HUDEP-2 (cell line): ENCODE results near the gene C19orf18.
A peak's percentile ranks its signal among the peaks of the same experiment; 100 is the strongest.
"Not testable (repeated sequence)": the region's sequence is repeated elsewhere in the genome, so short reads cannot be mapped to it uniquely, and the experiment has no call there.

Experiments used
- DNase-seq, 76 experiments: peaks; one replicate each; lab custom pipeline; 2025; ENCODE audit not compliant: unreplicated experiment in 76 of 76; lab: John Stamatoyannopoulos, UW

C19orf18 gene

GRCh38 chr19:57974434-57974833, at the start of gene C19orf18:
TSS of gene C19orf18 (minus strand) at chr19:57974534. CDS start at chr19:57974432, 102 bp downstream.
- no peak for DNase-seq

- no peak for DNase-seq
Measured at GRCh38 chr19:58022283-58022660, 47.9 kb upstream of the C19orf18 start.

- DNase-seq = peak in 16 of 76 experiments; percentile 1 to 30 (median 10)
Measured at GRCh38 chr19:58021541-58022282, 47.4 kb upstream of the C19orf18 start.

- DNase-seq = no peak
Measured at GRCh38 chr19:58020129-58020528, 45.8 kb upstream of the C19orf18 start.

- DNase-seq = no peak
Measured at GRCh38 chr19:58014141-58014540, 39.8 kb upstream of the C19orf18 start.

- no peak for DNase-seq
Measured at GRCh38 chr19:58010507-58010906, 36.2 kb upstream of the C19orf18 start.

- DNase-seq = peak in 5 of 76 experiments; percentile 5 to 46 (median 16)
Measured at GRCh38 chr19:58009666-58010301, 35.5 kb upstream of the C19orf18 start.

- DNase-seq = no peak
Measured at GRCh38 chr19:58009301-58009665, 34.9 kb upstream of the C19orf18 start.

- DNase-seq = not testable (repeated sequence)
Measured at GRCh38 chr19:58008877-58009276, 34.5 kb upstream of the C19orf18 start.

- DNase-seq = peak in 1 of 76 experiments; percentile 20
Measured at GRCh38 chr19:58007285-58007684, 33.0 kb upstream of the C19orf18 start.

GRCh38 chr19:58003174-58003828, 29.0 kb upstream of the C19orf18 start:
- peak in 2 of 76 experiments; percentile 43 to 48 for DNase-seq

GRCh38 chr19:58002384-58003173, 28.2 kb upstream of the C19orf18 start, which contains the start of gene ZNF606:
TSS of gene ZNF606 (minus strand) at chr19:58002820. CDS start at chr19:58001319, 1,501 bp downstream.
- peak in 68 of 76 experiments; percentile 6 to 95 (median 79) for DNase-seq

- DNase-seq = peak in 23 of 76 experiments; percentile 7 to 64 (median 31)
Measured at GRCh38 chr19:58001895-58002369, 27.6 kb upstream of the C19orf18 start.

GRCh38 chr19:58000677-58001076, 26.3 kb upstream of the C19orf18 start:
- no peak for DNase-seq

- DNase-seq = no peak
Measured at GRCh38 chr19:57992841-57993240, 18.5 kb upstream of the C19orf18 start.

GRCh38 chr19:57978586-57979289, 4.4 kb upstream of the C19orf18 start:
- DNase-seq = no peak

GRCh38 chr19:57964761-57965160, 9.6 kb downstream of the C19orf18 start:
- no peak for DNase-seq

GRCh38 chr19:57961785-57962184, 12.5 kb downstream of the C19orf18 start:
- no peak for DNase-seq

GRCh38 chr19:57954996-57955395, 19.3 kb downstream of the C19orf18 start:
- no peak for DNase-seq

GRCh38 chr19:57949702-57950101, 24.6 kb downstream of the C19orf18 start:
- DNase-seq = no peak
